Uterus (tissue), 4 donors: ENCODE data around the gene GALNT11. TPM values are rescaled to one million over a fixed set of nuclear protein-coding genes. Genes with fewer than 3 reads are reported as not detected.

Experiments used
- DNase-seq, 2 donors: peaks; one replicate each; pipeline ENCODE4 v3.0.0-alpha.2; 2019 to 2020
- H3K27ac ChIP-seq, 2 donors: fragments of 200-600 bp; sonication (generic); 1 replicate in 1 of 2; 2 replicates in 1 of 2; pipeline ENCODE4 v1.5.1; 2016 to 2018
- H3K27me3 ChIP-seq, 2 donors: fragments of 200-600 bp; sonication (generic); one replicate each; pipeline ENCODE4 v1.5.1; 2018 to 2019; ENCODE audit warnings: control low read depth in 1 of 2
- H3K36me3 ChIP-seq, 2 donors: fragments of 200-600 bp; sonication (generic); one replicate each; pipeline ENCODE4 v1.5.1; 2019; ENCODE audit warnings: control low read depth in 1 of 2
- H3K4me1 ChIP-seq, 2 donors: fragments of 200-600 bp; sonication (generic); one replicate each; pipeline ENCODE4 v1.5.1; 2018 to 2019; ENCODE audit warnings: control low read depth in 1 of 2
- H3K4me3 ChIP-seq, 2 donors: fragments of 200-600 bp; sonication (generic); 1 replicate in 1 of 2; 2 replicates in 1 of 2; pipeline ENCODE4 v1.5.1; 2018 to 2019; ENCODE audit warnings: mild to moderate bottlenecking in 1 of 2
- H3K9me3 ChIP-seq, 2 donors: fragments of 200-600 bp; sonication (generic); one replicate each; pipeline ENCODE4 v1.5.1; 2019; ENCODE audit warnings: control low read depth in 1 of 2
- POLR2A ChIP-seq, 2 donors: fragments of 450-650 bp; IDR thresholded peaks; one replicate each; pipeline ENCODE4 v1.6.1; 2016; ENCODE audit warnings: antibody characterized with exemption in 2 of 2, mild to moderate bottlenecking in 1 of 2, moderate library complexity in 1 of 2
- intact Hi-C: fragments of 100-400 bp; cut with DNase I; formaldehyde crosslinking; loops from one replicate; pipeline ENCODE4 v1.15.1; 2023; ENCODE audit warnings: low total_unique reads
- total RNA-seq, 4 donors: library from RNA; depleted of rRNA in 3 of 4; stranded (reverse); fragments of >200 nt in 3 of 4; gene quantifications; one replicate each; pipeline versions ENCODE4 v1.1.0 to v1.2.4, GENCODE V29; 2014 to 2023
- TF ChIP-seq, protein P1 (sequence below), 4 experiments: fragments of 200-600 bp in 2 of 4; fragments of 450-650 bp in 2 of 4; sonication (generic) in 2 of 4; IDR thresholded peaks; one replicate each; pipeline ENCODE4 v1.5.1; 2016 to 2019; ENCODE audit warnings: antibody characterized with exemption in 4 of 4, mild to moderate bottlenecking in 2 of 4, moderate library complexity in 1 of 4
- donor health status: DM: yes; HTN: yes; CAD: no.

GALNT11 gene
- total RNA-seq, 4 donors from 2014 or later, result 30.3 to 91.9 (median 34.4) TPM

DNA sequence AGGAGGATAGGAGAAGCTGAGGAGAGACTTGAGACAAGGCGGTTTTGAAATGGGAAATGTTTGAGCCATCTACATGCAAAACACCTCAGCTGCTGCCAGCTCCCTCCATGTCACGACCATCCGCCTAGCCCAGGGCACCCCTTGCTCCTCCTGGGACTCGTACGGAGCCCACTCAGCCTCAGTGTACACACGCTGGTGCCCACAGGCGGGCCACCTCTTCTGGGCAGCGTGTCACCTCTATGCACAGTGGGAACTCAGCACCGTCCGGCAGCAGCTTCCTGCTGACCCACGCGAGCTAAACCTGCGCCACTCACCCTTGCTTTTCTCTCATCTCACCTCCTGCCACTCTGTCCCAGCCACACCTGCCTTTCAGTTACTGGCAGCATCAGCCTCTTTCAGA is 108.3 kb downstream of the GALNT11 start:
- intact Hi-C loops, result no loop called here
- no peak for DNase-seq
- H3K36me3 ChIP-seq, result no peaks in the 10 kb centered on the region

DNA sequence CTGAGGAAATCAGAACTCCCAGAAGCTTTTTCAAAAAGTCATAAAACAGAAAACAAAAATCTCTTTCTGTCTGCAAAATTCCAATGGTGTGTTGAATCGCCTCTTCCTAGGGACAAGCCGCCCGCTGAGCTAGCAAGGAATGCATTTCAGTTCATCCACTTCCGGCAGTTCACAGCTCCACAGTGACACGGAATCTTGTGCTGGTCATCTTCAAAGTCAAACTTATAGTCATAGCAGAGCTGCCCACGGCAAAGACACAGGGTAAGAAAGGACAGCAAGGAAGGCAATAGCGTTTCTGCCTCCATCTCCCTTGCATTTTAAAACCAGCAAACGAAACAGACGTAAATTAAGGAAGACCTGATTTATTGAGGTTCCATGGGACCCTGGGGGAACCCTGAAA is 111.2 kb downstream of the GALNT11 start:
- no peaks in the 10 kb centered on the region for H3K9me3 ChIP-seq
- peak overlapping the region; percentile 8 to 66 for H3K27ac ChIP-seq
- no peaks in the 10 kb centered on the region for H3K27me3 ChIP-seq
- intact Hi-C loops, result no loop called here
- no peaks in the 10 kb centered on the region for H3K4me1 ChIP-seq
- H3K36me3 ChIP-seq, result no peaks in the 10 kb centered on the region
- TF ChIP-seq, protein P1, sequence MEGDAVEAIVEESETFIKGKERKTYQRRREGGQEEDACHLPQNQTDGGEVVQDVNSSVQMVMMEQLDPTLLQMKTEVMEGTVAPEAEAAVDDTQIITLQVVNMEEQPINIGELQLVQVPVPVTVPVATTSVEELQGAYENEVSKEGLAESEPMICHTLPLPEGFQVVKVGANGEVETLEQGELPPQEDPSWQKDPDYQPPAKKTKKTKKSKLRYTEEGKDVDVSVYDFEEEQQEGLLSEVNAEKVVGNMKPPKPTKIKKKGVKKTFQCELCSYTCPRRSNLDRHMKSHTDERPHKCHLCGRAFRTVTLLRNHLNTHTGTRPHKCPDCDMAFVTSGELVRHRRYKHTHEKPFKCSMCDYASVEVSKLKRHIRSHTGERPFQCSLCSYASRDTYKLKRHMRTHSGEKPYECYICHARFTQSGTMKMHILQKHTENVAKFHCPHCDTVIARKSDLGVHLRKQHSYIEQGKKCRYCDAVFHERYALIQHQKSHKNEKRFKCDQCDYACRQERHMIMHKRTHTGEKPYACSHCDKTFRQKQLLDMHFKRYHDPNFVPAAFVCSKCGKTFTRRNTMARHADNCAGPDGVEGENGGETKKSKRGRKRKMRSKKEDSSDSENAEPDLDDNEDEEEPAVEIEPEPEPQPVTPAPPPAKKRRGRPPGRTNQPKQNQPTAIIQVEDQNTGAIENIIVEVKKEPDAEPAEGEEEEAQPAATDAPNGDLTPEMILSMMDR (IDR thresholded peaks at IDR 0.05), result no peak
- TF ChIP-seq POLR2A (IDR thresholded peaks at IDR 0.05), result no peak
- peak in 1 of 2 donors; percentile 33 for DNase-seq
- no peak overlapping the region for H3K4me3 ChIP-seq

More for the DNA sequence above, 108.3 kb downstream of the GALNT11 start:
- Histone ChIP-seq H3K4me1 (no peaks in the 10 kb centered on the region), H3K4me3 (no peak overlapping the region), H3K27ac (no peak overlapping the region), H3K9me3 (no peaks in the 10 kb centered on the region), H3K27me3 (no peaks in the 10 kb centered on the region)
- TF ChIP-seq POLR2A (IDR thresholded peaks at IDR 0.05), result no peak
- TF ChIP-seq, protein P1 (IDR thresholded peaks at IDR 0.05), result no peak

DNA sequence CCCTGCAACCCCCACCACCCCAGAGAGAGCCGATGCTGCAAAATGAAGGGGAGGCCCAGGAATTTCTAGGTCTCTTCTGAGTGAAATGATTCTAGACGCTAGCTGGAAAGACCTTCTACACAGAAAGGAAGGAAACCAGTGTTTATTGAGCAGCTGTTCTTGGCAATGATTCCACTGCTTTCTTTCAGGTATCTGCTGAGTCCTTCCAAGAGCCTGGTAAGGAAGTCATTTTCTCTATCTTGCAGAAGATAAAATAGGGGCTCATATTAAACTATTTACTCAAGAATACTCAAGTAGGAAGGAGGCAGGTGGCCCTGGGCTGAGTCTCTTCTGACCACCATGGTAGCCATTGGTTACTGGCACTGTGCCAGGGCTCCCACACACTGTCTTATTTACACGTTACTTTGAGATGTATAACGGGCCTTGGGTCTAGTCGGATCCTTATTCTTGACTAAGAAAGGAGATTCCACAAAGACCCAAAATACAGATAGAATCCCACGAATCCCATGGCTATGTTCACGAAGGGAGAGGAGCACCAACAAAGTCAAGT is 112.1 kb downstream of the GALNT11 start:
- H3K9me3 ChIP-seq, result no peaks in the 10 kb centered on the region
- intact Hi-C loops, result no loop called here

DNA sequence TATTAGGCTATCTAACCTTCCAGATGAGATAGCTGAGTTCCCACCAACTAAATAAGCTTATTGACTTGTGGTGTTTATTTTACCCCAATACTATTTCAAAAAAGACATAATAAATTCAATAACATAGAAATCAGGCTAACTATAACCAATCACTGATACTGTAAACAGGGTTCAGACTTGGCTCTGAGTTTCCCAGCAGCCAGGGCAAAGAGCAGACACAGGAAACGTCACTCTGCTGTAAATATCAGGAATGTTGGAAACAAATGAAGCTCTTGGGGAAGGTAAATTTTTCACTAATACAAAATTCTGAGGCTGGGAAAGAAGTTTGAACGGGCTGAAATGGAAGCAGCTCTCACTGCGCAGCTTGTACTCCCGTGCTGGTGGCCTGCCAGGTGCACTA is 114.6 kb downstream of the GALNT11 start:
- no peaks in the 10 kb centered on the region for H3K36me3 ChIP-seq
- intact Hi-C loops, result no loop called here
- no peak overlapping the region for H3K27ac ChIP-seq
- TF ChIP-seq POLR2A (IDR thresholded peaks at IDR 0.05), result no peak
- TF ChIP-seq, protein P1 (IDR thresholded peaks at IDR 0.05), result no peak
- H3K9me3 ChIP-seq, result no peaks in the 10 kb centered on the region
- DNase-seq, result no peak
- no peaks in the 10 kb centered on the region for H3K27me3 ChIP-seq
- no peaks in the 10 kb centered on the region for H3K4me1 ChIP-seq
- H3K4me3 ChIP-seq, result no peak overlapping the region

More for the DNA sequence above, 112.1 kb downstream of the GALNT11 start:
- H3K27ac ChIP-seq, result peak overlapping the region in 1 of 2 donors; percentile 66
- no peaks in the 10 kb centered on the region for H3K27me3 ChIP-seq
- H3K36me3 ChIP-seq, result no peaks in the 10 kb centered on the region
- H3K4me1 ChIP-seq, result no peaks in the 10 kb centered on the region
- H3K4me3 ChIP-seq, result no peak overlapping the region
- DNase-seq, result no peak
- TF ChIP-seq, protein P1 (IDR thresholded peaks at IDR 0.05), result no peak
- no peak for TF ChIP-seq POLR2A (IDR thresholded peaks at IDR 0.05)

DNA sequence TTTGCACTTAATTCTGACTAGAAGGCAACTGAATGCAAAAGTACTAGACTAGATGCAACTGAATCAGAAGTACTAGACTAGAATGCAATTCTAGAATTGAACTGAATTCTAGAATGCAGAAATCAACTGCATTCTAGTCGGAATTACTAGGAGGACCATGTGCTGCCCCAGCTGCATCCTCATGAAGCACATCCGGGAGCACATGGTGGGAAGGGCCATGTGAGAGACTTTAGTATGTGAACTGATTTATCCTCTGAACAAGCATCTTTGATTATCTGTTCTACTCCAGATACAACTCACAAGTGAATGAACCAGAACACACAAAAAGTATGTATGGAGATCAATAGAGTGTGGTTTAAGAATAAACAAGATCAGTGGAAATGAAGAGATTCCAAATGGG is 115.1 kb downstream of the GALNT11 start:
- intact Hi-C loops, result no loop called here
- H3K27me3 ChIP-seq, result no peaks in the 10 kb centered on the region
- H3K36me3 ChIP-seq, result no peaks in the 10 kb centered on the region
- no peaks in the 10 kb centered on the region for H3K9me3 ChIP-seq
- no peaks in the 10 kb centered on the region for H3K4me1 ChIP-seq
- H3K4me3 ChIP-seq, result no peak overlapping the region
- no peak overlapping the region for H3K27ac ChIP-seq
- no peak for DNase-seq
- TF ChIP-seq, protein P1 (IDR thresholded peaks at IDR 0.05), result no peak
- TF ChIP-seq POLR2A (IDR thresholded peaks at IDR 0.05), result no peak
